NCI-H748 treated with DMSO at 0.1 percent for 48 hours (cell line): Measurements from ENCODE around the gene TNNI2.
A peak's percentile ranks its signal among the peaks of the same experiment; 100 is the strongest.
"Not testable (repeated sequence)": the region's sequence is repeated elsewhere in the genome, so short reads cannot be mapped to it uniquely, and the experiment has no call there.

Experiments
- DNase-seq: peaks from one replicate; lab custom pipeline; 2025; lab: John Stamatoyannopoulos, UW

Gene TNNI2

GRCh38 chr11:1875093-1875850, 36.5 kb downstream of the TNNI2 start:
- DNase-seq: no peak

GRCh38 chr11:1875851-1876301, 37.1 kb downstream of the TNNI2 start:
- DNase-seq: not testable (repeated sequence)

- DNase-seq: no peak
Measured at GRCh38 chr11:1876361-1877063, 37.7 kb downstream of the TNNI2 start.

GRCh38 chr11:1877211-1878136, 38.7 kb downstream of the TNNI2 start:
- DNase-seq: no peak

- no peak for DNase-seq
Measured at GRCh38 chr11:1878137-1879031, 39.6 kb downstream of the TNNI2 start.

- no peak for DNase-seq
Measured at GRCh38 chr11:1879342-1879940, 40.7 kb downstream of the TNNI2 start.

- no peak for DNase-seq
Measured at GRCh38 chr11:1879941-1880720, 41.4 kb downstream of the TNNI2 start.

GRCh38 chr11:1880746-1881441, 42.1 kb downstream of the TNNI2 start:
- DNase-seq: no peak

GRCh38 chr11:1881442-1882264, 42.9 kb downstream of the TNNI2 start:
- no peak for DNase-seq

GRCh38 chr11:1882265-1883238, 43.8 kb downstream of the TNNI2 start:
- DNase-seq: peak; percentile 40

- DNase-seq: no peak
Measured at GRCh38 chr11:1883346-1884302, 44.8 kb downstream of the TNNI2 start.

GRCh38 chr11:1884303-1884700, 45.5 kb downstream of the TNNI2 start:
- no peak for DNase-seq

- not testable (repeated sequence) for DNase-seq
Measured at GRCh38 chr11:1886551-1886950, 47.8 kb downstream of the TNNI2 start.

GRCh38 chr11:1887451-1888346, 48.9 kb downstream of the TNNI2 start:
- DNase-seq: no peak

- DNase-seq: no peak
Measured at GRCh38 chr11:1888347-1888753, 49.6 kb downstream of the TNNI2 start.
